NCI-H82 treated with DMSO at 0.1 percent for 48 hours (cell line): ENCODE results near the gene ZFTA.
"Not testable (repeated sequence)": the region's sequence is repeated elsewhere in the genome, so short reads cannot be mapped to it uniquely, and the experiment has no call there.

Experiments used
- DNase-seq: peaks from one replicate; lab custom pipeline; 2025; ENCODE audit not compliant: unreplicated experiment; lab: John Stamatoyannopoulos, UW

ZFTA gene

GRCh38 chr11:63779039-63779438 is 10.5 kb upstream of the ZFTA start:
- DNase-seq, result no peak

GRCh38 chr11:63775191-63775590 is 6.6 kb upstream of the ZFTA start:
- no peak for DNase-seq

- DNase-seq, result not testable (repeated sequence)
Observed at GRCh38 chr11:63771741-63772318, 3.3 kb upstream of the ZFTA start.

GRCh38 chr11:63770763-63771162 is 2.2 kb upstream of the ZFTA start:
- no peak for DNase-seq

- DNase-seq, result no peak
Observed at GRCh38 chr11:63769714-63770455, 1.3 kb upstream of the ZFTA start.

GRCh38 chr11:63769042-63769713 is 603 bp upstream of the ZFTA start:
- no peak for DNase-seq

- peak; percentile 29 for DNase-seq
Observed at GRCh38 chr11:63767565-63768236, 874 bp downstream of the ZFTA start.

- DNase-seq, result no peak
Observed at GRCh38 chr11:63767267-63767564, 1.4 kb downstream of the ZFTA start.

- no peak for DNase-seq
Observed at GRCh38 chr11:63766531-63767235, 1.9 kb downstream of the ZFTA start.

GRCh38 chr11:63765688-63766241 is 2.8 kb downstream of the ZFTA start:
- DNase-seq, result no peak

GRCh38 chr11:63764679-63765647 is 3.6 kb downstream of the ZFTA start:
- no peak for DNase-seq

GRCh38 chr11:63764340-63764678 is 4.3 kb downstream of the ZFTA start:
- DNase-seq, result no peak

- DNase-seq, result no peak
Observed at GRCh38 chr11:63763496-63764339, 4.9 kb downstream of the ZFTA start.

GRCh38 chr11:63762654-63763495 is 5.7 kb downstream of the ZFTA start:
- peak; percentile 52 for DNase-seq

GRCh38 chr11:63761931-63762653 is 6.5 kb downstream of the ZFTA start:
- DNase-seq, result peak; percentile 46

- DNase-seq, result no peak
Observed at GRCh38 chr11:63761188-63761587, 7.4 kb downstream of the ZFTA start.

GRCh38 chr11:63760487-63761079 is 8.0 kb downstream of the ZFTA start:
- no peak for DNase-seq
